HG02970 (cell line): ENCODE data around the gene PHOX2A.

ENCODE experiments used
- ATAC-seq: cut with Tn5 transposase; IDR thresholded peaks from one replicate; pipeline ENCODE4 v1.9.1; 2021; ENCODE audit warnings: mild to moderate bottlenecking, moderate library complexity, moderate number of reproducible peaks; ENCODE audit not compliant: unreplicated experiment, low FRiP score

Gene PHOX2A

GRCh38 chr11:72235351-72236057 lies 8.5 kb downstream of the PHOX2A start:
- ATAC-seq: no peak

- no peak for ATAC-seq
These were observed 9.1 kb downstream of the PHOX2A start for GRCh38 chr11:72234920-72235319.

DNA sequence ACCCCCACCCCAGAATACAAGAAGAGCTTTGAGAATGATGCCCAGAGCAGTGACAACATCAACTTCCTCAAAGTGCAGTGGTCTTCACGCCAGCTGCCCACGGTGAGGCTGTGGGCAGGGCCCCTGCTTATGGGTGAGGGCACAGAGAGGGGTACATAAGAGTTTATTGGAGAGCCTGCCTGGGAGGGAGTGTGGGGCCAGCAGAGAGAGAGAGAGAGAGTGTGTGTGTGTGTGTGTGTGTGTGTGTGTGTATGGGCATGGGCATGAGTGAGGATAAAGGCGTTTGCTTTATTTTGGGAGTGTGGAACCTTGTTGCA lies 9.5 kb downstream of the PHOX2A start:
- ATAC-seq: no peak

- no peak for ATAC-seq
These were observed 10.0 kb downstream of the PHOX2A start for GRCh38 chr11:72233773-72234513.

DNA sequence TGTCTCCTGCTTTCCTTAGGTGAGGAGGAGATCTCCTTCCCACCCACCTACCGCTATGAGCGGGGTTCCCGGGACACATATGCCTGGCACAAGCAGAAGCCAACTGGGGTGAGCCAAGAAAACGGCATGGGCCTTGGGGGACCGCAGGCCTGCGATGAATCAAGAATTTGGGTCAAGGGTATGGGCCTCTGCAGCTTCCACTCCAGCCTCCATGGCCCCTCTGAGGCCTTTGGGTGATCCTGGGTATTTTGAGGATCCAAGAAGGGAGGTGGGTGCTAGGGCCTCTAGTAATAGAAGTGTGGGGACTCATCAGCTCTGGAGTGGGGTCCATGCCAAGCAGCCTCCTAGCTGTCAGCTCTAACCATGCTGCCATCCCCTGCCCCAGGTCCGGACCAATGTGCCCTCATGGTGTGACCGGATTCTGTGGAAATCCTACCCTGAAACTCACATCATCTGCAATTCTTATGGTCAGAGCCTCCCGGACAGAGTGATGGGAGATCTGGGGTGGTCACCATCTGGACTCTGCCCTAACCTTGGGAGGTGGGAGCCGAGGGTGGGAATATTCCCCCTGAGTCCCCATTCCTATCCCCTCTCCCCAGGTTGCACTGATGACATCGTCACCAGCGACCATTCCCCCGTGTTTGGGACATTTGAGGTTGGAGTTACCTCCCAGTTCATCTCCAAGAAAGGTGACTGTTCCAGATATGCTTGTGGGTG lies 10.8 kb downstream of the PHOX2A start:
- ATAC-seq: no peak

DNA sequence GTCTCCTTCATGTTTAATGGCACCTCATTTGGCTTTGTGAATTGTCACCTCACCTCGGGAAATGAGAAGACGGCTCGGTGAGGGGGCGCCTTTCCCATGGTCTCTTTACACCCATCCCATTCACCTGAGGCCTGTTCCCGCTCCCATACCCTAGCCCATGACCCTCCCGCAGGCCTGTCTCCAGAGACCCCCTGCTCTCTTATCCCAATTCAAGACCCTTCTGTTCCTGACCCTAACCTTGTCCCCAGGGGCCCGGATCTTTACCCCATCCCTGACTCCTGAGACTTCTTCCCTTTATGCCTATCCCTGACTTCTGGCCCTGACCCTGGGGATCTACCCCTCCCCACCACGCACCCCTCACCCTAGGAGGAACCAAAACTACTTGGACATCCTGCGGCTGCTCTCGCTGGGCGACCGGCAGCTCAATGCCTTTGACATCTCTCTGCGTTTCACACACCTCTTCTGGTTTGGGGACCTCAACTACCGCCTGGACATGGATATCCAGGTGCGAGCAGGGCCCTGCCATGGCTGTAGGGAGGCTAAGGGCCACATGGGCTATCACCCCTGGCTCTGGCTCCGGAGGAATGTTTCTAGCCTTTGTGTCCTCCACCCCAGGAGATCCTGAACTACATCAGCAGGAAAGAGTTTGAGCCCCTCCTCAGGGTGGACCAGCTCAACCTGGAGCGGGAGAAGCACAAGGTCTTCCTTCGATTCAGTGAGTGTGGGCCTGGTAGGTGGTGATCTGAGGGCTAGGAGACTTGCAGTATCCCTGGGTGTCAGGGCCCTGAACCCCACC lies 11.5 kb downstream of the PHOX2A start:
- no peak for ATAC-seq

- ATAC-seq: no peak
These were observed 12.3 kb downstream of the PHOX2A start for GRCh38 chr11:72231396-72232259.

GRCh38 chr11:72230764-72231365 lies 13.1 kb downstream of the PHOX2A start:
- no peak for ATAC-seq

DNA sequence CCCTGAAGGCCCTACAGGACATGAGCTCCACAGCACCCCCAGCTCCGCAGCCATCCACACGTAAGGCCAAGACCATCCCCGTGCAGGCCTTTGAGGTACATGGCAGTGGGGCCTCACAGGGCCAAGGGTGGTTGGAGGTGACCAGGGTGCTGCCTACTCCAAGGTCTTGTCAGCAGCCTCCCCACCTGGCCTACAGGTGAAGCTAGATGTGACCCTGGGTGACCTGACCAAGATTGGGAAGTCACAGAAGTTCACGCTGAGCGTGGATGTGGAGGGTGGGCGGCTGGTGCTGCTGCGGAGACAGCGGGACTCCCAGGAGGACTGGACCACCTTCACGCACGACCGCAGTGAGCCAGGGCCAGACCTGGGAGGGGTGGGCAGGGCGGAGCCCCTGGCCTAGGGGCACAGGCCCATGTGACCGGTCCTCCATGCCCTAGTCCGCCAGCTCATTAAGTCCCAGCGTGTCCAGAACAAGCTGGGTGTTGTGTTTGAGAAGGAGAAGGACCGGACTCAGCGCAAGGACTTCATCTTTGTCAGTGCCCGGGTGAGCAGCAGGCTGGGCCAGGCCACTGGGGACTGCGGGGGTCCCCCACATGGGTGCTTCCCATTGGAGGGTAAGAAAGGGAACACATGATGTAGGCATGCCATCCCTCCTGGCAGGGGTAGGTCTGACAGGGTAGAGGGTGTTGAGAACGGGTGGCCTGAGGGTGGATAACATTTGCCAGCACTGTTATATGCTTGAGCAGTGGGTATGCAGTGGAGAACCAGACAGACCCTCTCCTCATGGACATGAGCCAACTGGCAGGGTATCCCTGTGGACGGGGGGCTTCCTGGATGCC lies 13.8 kb downstream of the PHOX2A start:
- no peak for ATAC-seq

DNA sequence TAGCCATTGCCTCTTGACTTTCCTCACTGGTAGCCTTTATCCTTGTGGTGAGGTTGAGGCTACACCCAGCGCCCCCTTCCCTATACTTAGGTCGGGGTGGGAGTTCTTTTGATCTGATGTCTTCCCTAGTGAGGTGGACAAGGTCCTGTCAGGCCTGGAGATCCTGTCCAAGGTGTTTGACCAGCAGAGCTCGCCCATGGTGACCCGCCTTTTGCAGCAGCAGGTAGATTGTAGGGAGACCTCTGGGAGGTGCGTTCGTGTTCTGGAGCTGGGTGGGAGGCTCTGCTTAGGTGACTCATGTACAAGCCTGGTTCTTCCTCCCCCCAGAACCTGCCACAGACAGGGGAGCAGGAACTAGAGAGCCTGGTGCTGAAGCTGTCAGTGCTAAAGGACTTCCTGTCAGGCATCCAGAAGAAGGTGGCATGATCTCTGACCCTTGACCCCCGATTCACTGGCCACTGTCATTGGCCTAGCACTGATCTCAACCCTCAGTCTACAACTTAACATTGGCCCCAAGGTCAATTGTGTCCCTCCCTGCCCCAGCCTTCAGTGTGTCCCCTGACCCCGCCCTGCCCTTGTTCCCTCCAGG lies 14.5 kb downstream of the PHOX2A start:
- no peak for ATAC-seq

GRCh38 chr11:72228844-72229231 lies 15.1 kb downstream of the PHOX2A start:
- ATAC-seq: no peak

- no peak for ATAC-seq
These were observed 15.6 kb downstream of the PHOX2A start for GRCh38 chr11:72228229-72228843.

GRCh38 chr11:72227316-72228228 lies 16.4 kb downstream of the PHOX2A start:
- ATAC-seq: no peak

- no peak for ATAC-seq
These were observed 17.3 kb downstream of the PHOX2A start for GRCh38 chr11:72226701-72227100.

- no peak for ATAC-seq
These were observed 18.5 kb downstream of the PHOX2A start for GRCh38 chr11:72225411-72225951.

DNA sequence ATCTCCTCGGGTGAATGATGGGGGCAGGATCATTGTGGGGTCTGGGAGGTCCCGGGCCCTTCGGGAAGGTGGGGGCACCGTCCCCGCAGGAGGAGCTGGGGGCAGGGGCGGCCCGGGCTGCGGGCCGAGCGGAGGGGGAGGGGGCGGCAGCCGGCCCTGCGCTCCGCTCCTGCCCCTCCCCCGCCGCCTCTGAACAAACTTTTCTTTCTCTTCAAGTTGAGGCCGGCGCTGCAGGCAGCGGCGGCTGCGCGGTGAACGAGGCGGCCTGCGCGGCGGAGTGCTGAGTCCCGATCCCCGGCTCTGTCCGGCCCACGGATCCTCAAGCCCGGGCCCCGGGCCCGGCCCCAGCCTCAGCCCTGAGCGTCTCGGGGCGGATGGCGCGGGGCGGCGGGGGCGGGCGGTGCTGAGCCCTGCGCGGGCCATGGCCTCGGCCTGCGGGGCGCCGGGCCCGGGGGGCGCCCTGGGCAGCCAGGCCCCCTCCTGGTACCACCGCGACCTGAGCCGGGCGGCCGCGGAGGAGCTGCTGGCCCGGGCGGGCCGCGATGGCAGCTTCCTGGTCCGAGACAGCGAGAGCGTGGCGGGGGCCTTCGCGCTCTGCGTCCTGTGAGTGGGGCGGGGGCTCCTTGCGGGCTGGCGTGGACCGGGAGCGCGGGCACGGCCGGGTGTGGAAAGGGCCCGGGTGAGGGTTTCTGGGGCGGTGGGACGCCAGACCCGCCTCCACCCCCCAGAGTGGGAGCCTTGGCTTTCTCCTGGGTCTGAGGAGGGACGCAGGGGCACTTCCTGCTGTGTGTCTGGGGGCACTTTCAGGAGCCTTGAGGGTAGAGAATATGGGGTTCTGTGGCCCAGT lies 19.2 kb downstream of the PHOX2A start, which contains the start of gene INPPL1:
Gene INPPL1, plus strand, starts transcription at position 204 of the 847 bp plus-strand sequence. Its CDS starts 218 bp downstream, at position 422.
- ATAC-seq: no peak
